SK-N-SH (cell line): ENCODE measurements around the gene CACNA2D3. TPM values are rescaled to one million over a fixed set of nuclear protein-coding genes. Genes with fewer than 3 reads are reported as not detected.

Source experiments
- CTCF ChIA-PET: fragments of 300-600, 350-600 bp; formaldehyde crosslinking; extraction: SDS; loops from one replicate; lab custom pipeline; 2021; lab: Yijun Ruan, JAX
- POLR2A ChIA-PET: fragments of 350-600 bp; sonication (Branson Sonifier 250); formaldehyde crosslinking; extraction: SDS; loops from one replicate; lab custom pipeline; 2020; ENCODE audit warnings: antibody characterized with exemption, inconsistent platforms; lab: Yijun Ruan, JAX
- DNase-seq: peaks from one replicate; pipeline ENCODE4 v3.0.0; 2012
- H2AFZ ChIP-seq: fragments of 200-600 bp; sonication (generic); 2 replicates; pipeline ENCODE4 v1.8.1; 2016; ENCODE audit warnings: antibody characterized with exemption, mild to moderate bottlenecking, low read depth
- H3F3A ChIP-seq: fragments of 200-600 bp; sonication (generic); replicated peaks from 2 replicates; pipeline ENCODE3; 2016; ENCODE audit warnings: antibody characterized with exemption, mild to moderate bottlenecking; ENCODE audit not compliant: insufficient read depth
- H3K27ac ChIP-seq, 2 experiments: fragments of 200-500 bp in 1 of 2; fragments of 200-600 bp in 1 of 2; sonication (Bioruptor generic) in 1 of 2; sonication (generic), shearing (Covaris generic) in 1 of 2; 2 replicates each; pipeline versions ENCODE4 v1.5.1 to v1.6.1; 2014 to 2016; ENCODE audit warnings: low read depth in 2 of 2, inconsistent platforms in 1 of 2, low read length in 1 of 2, mild to moderate bottlenecking in 1 of 2, mixed read lengths in 1 of 2
- H3K27me3 ChIP-seq: fragments of 200-600 bp; sonication (generic), shearing (Covaris generic); 2 replicates; pipeline ENCODE4 v1.6.1; 2016; ENCODE audit warnings: mixed run types; ENCODE audit not compliant: insufficient read depth
- H3K36me3 ChIP-seq, 2 experiments: fragments of 200-500 bp in 1 of 2; fragments of 200-600 bp in 1 of 2; sonication (Bioruptor generic) in 1 of 2; sonication (generic) in 1 of 2; replicated peaks in 1 of 2; 2 replicates each; pipeline versions ENCODE3 to v1.5.1; 2014 to 2016; ENCODE audit warnings: low read length in 1 of 2, mild to moderate bottlenecking in 1 of 2; ENCODE audit not compliant: insufficient read depth in 2 of 2, control insufficient read depth in 1 of 2
- H3K4me1 ChIP-seq, 2 experiments: fragments of 200-500 bp in 1 of 2; fragments of 200-600 bp in 1 of 2; sonication (Bioruptor generic) in 1 of 2; sonication (generic), shearing (Covaris generic) in 1 of 2; 2 replicates each; pipeline versions ENCODE4 v1.5.1 to v1.6.1; 2014 to 2016; ENCODE audit warnings: low read depth in 1 of 2, low read length in 1 of 2, mixed run types in 1 of 2; ENCODE audit not compliant: insufficient read depth in 2 of 2, control insufficient read depth in 1 of 2
- H3K4me2 ChIP-seq: fragments of 200-600 bp; sonication (generic), shearing (Covaris generic); 2 replicates; pipeline ENCODE4 v1.6.1; 2017; ENCODE audit warnings: mixed run types
- H3K4me3 ChIP-seq, 2 experiments: fragments of 200-500 bp in 1 of 2; fragments of 200-600 bp in 1 of 2; sonication (Bioruptor generic) in 1 of 2; sonication (generic), shearing (Covaris generic) in 1 of 2; 2 replicates each; pipeline versions ENCODE4 v1.5.1 to v1.8.1; 2014 to 2016; ENCODE audit warnings: low read depth in 2 of 2, inconsistent platforms in 1 of 2, low read length in 1 of 2, mild to moderate bottlenecking in 1 of 2, mixed read lengths in 1 of 2, moderate library complexity in 1 of 2
- H3K79me2 ChIP-seq: fragments of 200-600 bp; sonication (generic); 2 replicates; pipeline ENCODE4 v1.8.1; 2017; ENCODE audit warnings: mild to moderate bottlenecking; ENCODE audit not compliant: insufficient read depth
- H3K9ac ChIP-seq: fragments of 200-600 bp; sonication (generic); 2 replicates; pipeline ENCODE4 v1.6.1; 2017; ENCODE audit warnings: mixed run types
- H3K9me2 ChIP-seq: fragments of 200-600 bp; sonication (generic); 2 replicates; pipeline ENCODE4 v1.6.1; 2017; ENCODE audit warnings: mixed run types
- H3K9me3 ChIP-seq: fragments of 200-600 bp; sonication (generic); 2 replicates; pipeline ENCODE4 v1.6.1; 2017; ENCODE audit warnings: mixed run types, mild to moderate bottlenecking, moderate library complexity
- H4K20me1 ChIP-seq: fragments of 200-600 bp; sonication (generic); 2 replicates; pipeline ENCODE4 v1.6.1; 2017; ENCODE audit warnings: mild to moderate bottlenecking, mixed run types; ENCODE audit not compliant: insufficient read depth
- CHD2 ChIP-seq: fragments of 150-350 bp; IDR thresholded peaks from 2 replicates; pipeline ENCODE4 v1.6.1; 2018; ENCODE audit warnings: low read length; ENCODE audit not compliant: partially characterized antibody
- CTCF ChIP-seq: fragments of 200-600 bp; sonication (generic); IDR thresholded peaks from 2 replicates; pipeline ENCODE4 v1.6.1; 2017; ENCODE audit warnings: antibody characterized with exemption, mild to moderate bottlenecking, moderate library complexity
- ELF1 ChIP-seq: IDR thresholded peaks from 2 replicates; pipeline ENCODE4 v1.4.0; 2012
- EP300 ChIP-seq, 2 experiments: IDR thresholded peaks; 2 replicates each; pipeline versions ENCODE4 v1.4.0 to v1.6.1; 2012; ENCODE audit warnings: borderline replicate concordance in 1 of 2, low read depth in 1 of 2, low read length in 1 of 2
- EZH2phosphoT487 ChIP-seq: fragments of 200-600 bp; sonication (generic); IDR thresholded peaks from 2 replicates; pipeline ENCODE4 v1.6.1; 2017; ENCODE audit warnings: low read depth, mixed run types, mild to moderate bottlenecking, antibody characterized with exemption, moderate library complexity, borderline replicate concordance
- FOXJ3 ChIP-seq: sonication (generic); formaldehyde crosslinking; IDR thresholded peaks from 2 replicates; pipeline ENCODE4 v1.5.1; 2020; ENCODE audit warnings: mild to moderate bottlenecking, missing genetic modification reagents
- FOXM1 ChIP-seq: IDR thresholded peaks from 2 replicates; pipeline ENCODE4 v1.4.0; 2012; ENCODE audit warnings: low read depth, mild to moderate bottlenecking
- GATA2 ChIP-seq: sonication (generic); formaldehyde crosslinking; IDR thresholded peaks from 2 replicates; pipeline ENCODE4 v1.5.0; 2020; ENCODE audit warnings: mild to moderate bottlenecking, missing genetic modification reagents
- MXI1 ChIP-seq: IDR thresholded peaks from 2 replicates; pipeline ENCODE4 v1.6.1; 2012; ENCODE audit warnings: mild to moderate bottlenecking, low read depth, low read length, improper control_type of control experiment
- NRF1 ChIP-seq: IDR thresholded peaks from 2 replicates; pipeline ENCODE4 v1.6.1; 2012; ENCODE audit warnings: low read depth, mild to moderate bottlenecking, low read length
- PBX3 ChIP-seq: IDR thresholded peaks from 2 replicates; pipeline ENCODE4; 2012
- RXRA ChIP-seq: IDR thresholded peaks from 2 replicates; pipeline ENCODE4 v1.4.0; 2012; ENCODE audit warnings: low read depth, mild to moderate bottlenecking, borderline replicate concordance
- SIN3A ChIP-seq: IDR thresholded peaks from 2 replicates; pipeline ENCODE4 v1.6.1; 2012; ENCODE audit warnings: low read depth, mild to moderate bottlenecking, low read length, moderate library complexity, borderline replicate concordance
- TCF12 ChIP-seq: IDR thresholded peaks from 2 replicates; pipeline ENCODE4 v1.4.0; 2012
- TEAD4 ChIP-seq: IDR thresholded peaks from 2 replicates; pipeline ENCODE4 v1.4.0; 2012; ENCODE audit warnings: mild to moderate bottlenecking, borderline replicate concordance; ENCODE audit not compliant: insufficient read depth
- USF1 ChIP-seq: IDR thresholded peaks from 2 replicates; pipeline ENCODE4 v1.4.0; 2012; ENCODE audit warnings: low read depth, borderline replicate concordance
- USF2 ChIP-seq: fragments of 150-350 bp; IDR thresholded peaks from 2 replicates; pipeline ENCODE4 v1.6.1; 2017; ENCODE audit warnings: antibody characterized with exemption, low read length, low read depth, borderline replicate concordance
- YY1 ChIP-seq: IDR thresholded peaks from 2 replicates; pipeline ENCODE4 v1.4.0; 2012; ENCODE audit warnings: low read depth, mild to moderate bottlenecking
- ZBTB33 ChIP-seq: IDR thresholded peaks from 2 replicates; pipeline ENCODE4 v1.4.0; 2012; ENCODE audit warnings: low read depth, borderline replicate concordance
- WGBS: methylation state at CpG from one replicate; pipeline ENCODE4 v1.1.6; 2017; ENCODE audit warnings: low lambda C conversion rate; 5-methylcytosine and 5-hydroxymethylcytosine counted together
- polyA plus RNA-seq, 3 experiments: library from polyadenylated mRNA; depleted of rRNA; stranded (reverse); fragments of >200 nt; gene quantifications; 2 replicates each; pipeline ENCODE4 v1.2.3, GENCODE V29; 2012

Gene CACNA2D3
- polyA plus RNA-seq, 1 of the 3 experiments (the other 2 are of a cell fraction): 0.15 TPM

GRCh38 chr3:54960701-54961100, 838.3 kb downstream of the CACNA2D3 start:
- no peak for DNase-seq
- no peaks in the 10 kb centered on the region for H3K36me3 ChIP-seq
- no peak for TF ChIP-seq ELF1
- TF ChIP-seq TEAD4: no peak
- TF ChIP-seq YY1: no peak
- no peak for TF ChIP-seq FOXJ3 (CRISPR knock-in tag)
- TF ChIP-seq SIN3A: no peak
- TF ChIP-seq USF2: no peak
- TF ChIP-seq CHD2: no peak
- TF ChIP-seq TCF12: no peak
- no peak for TF ChIP-seq NRF1
- TF ChIP-seq EZH2phosphoT487: no peak
- TF ChIP-seq MXI1: no peak
- no peak for TF ChIP-seq EP300 (IDR thresholded peaks at IDR 0.05; ENCODE audit: borderline replicate concordance in 1 of 2, low read depth in 1 of 2, low read length in 1 of 2)
- TF ChIP-seq PBX3: no peak
- no peak for TF ChIP-seq ZBTB33
- no peak for TF ChIP-seq FOXM1
- TF ChIP-seq RXRA: no peak
- no peak for TF ChIP-seq USF1
- no peak for TF ChIP-seq CTCF
- TF ChIP-seq GATA2: no peak
- no peaks in the 10 kb centered on the region for H3K27me3 ChIP-seq
- H3F3A ChIP-seq: peaks cover 5% of the 10 kb centered on the region
- peak overlapping the region in 1 of 2 experiments; percentile 24; a peak in 2 of 4 replicates for H3K27ac ChIP-seq
- H3K9me2 ChIP-seq: no peaks in the 10 kb centered on the region
- no peak overlapping the region for H3K9ac ChIP-seq
- no peaks in the 10 kb centered on the region for H4K20me1 ChIP-seq
- no peak overlapping the region for H3K4me2 ChIP-seq
- H2AFZ ChIP-seq: peak overlapping the region; percentile 36; the same call in 1 of the 2 replicates
- H3K79me2 ChIP-seq: no peaks in the 10 kb centered on the region
- ChIA-PET POLR2A (no interaction called here), CTCF (no interaction called here)
- H3K4me3 ChIP-seq: no peak overlapping the region
- H3K9me3 ChIP-seq: no peaks in the 10 kb centered on the region
- 57% methylated on average over 4 of the region's 4 CpGs for WGBS
- H3K4me1 ChIP-seq: peaks cover 0 to 21% of the 10 kb centered on the region in 2 experiments; a peak in 3 of 4 replicates
